GM12801 (cell line): ENCODE results near the gene LBX2.

Source experiments
- CTCF ChIP-seq: IDR thresholded peaks from one replicate; pipeline ENCODE4 v1.5.1; 2011; ENCODE audit warnings: control low read depth; ENCODE audit not compliant: insufficient read length; ENCODE audit errors: extremely low read depth

The LBX2 gene

GRCh38 chr2:74482801-74483674, 16.4 kb downstream of the LBX2 start, which contains the start of the genes CCDC142 and TTC31:
Gene CCDC142 (minus strand): TSS chr2:74482998. CDS start chr2:74482837, 161 bp downstream.
Gene TTC31 (plus strand): TSS chr2:74483081. CDS start chr2:74483096, 15 bp downstream.
- peak; percentile 48 for TF ChIP-seq CTCF

GRCh38 chr2:74481961-74482800, 17.2 kb downstream of the LBX2 start:
- no peak for TF ChIP-seq CTCF

- TF ChIP-seq CTCF: no peak
Measured at GRCh38 chr2:74481431-74481830, 18.0 kb downstream of the LBX2 start.

- no peak for TF ChIP-seq CTCF
Measured at GRCh38 chr2:74474899-74475298, 24.5 kb downstream of the LBX2 start.

- TF ChIP-seq CTCF: no peak
Measured at GRCh38 chr2:74474481-74474880, 24.9 kb downstream of the LBX2 start.

- no peak for TF ChIP-seq CTCF
Measured at GRCh38 chr2:74472945-74473258, 26.5 kb downstream of the LBX2 start.
